Ishikawa (cell line): Measurements from ENCODE around the gene ARHGAP31.

Experiments
- CEBPB ChIP-seq: IDR thresholded peaks from 2 replicates; pipeline ENCODE4 v1.6.1; 2012
- CREB1 ChIP-seq: IDR thresholded peaks from 2 replicates; pipeline ENCODE4 v1.6.1; 2012; ENCODE audit warnings: low read depth
- EGR1 ChIP-seq: IDR thresholded peaks from 2 replicates; pipeline ENCODE4 v1.6.1; 2012
- EP300 ChIP-seq: IDR thresholded peaks from 2 replicates; pipeline ENCODE4 v1.6.1; 2012; ENCODE audit warnings: borderline replicate concordance
- FOXM1 ChIP-seq: IDR thresholded peaks from 2 replicates; pipeline ENCODE4 v1.6.1; 2012; ENCODE audit warnings: low read depth, borderline replicate concordance
- MAX ChIP-seq: IDR thresholded peaks from 2 replicates; pipeline ENCODE4 v1.6.1; 2012
- NFIC ChIP-seq: IDR thresholded peaks from 2 replicates; pipeline ENCODE4 v1.6.1; 2012
- RAD21 ChIP-seq: IDR thresholded peaks from 2 replicates; pipeline ENCODE4 v1.6.1; 2012; ENCODE audit warnings: low read depth
- REST ChIP-seq: IDR thresholded peaks from 2 replicates; pipeline ENCODE4 v1.6.1; 2012; ENCODE audit warnings: low read depth, mild to moderate bottlenecking
- TAF1 ChIP-seq: IDR thresholded peaks from 2 replicates; pipeline ENCODE4 v1.6.1; 2012; ENCODE audit warnings: low read depth, mild to moderate bottlenecking
- TCF12 ChIP-seq: IDR thresholded peaks from 2 replicates; pipeline ENCODE4 v1.6.1; 2012; ENCODE audit warnings: low read depth
- TEAD4 ChIP-seq: IDR thresholded peaks from 2 replicates; pipeline ENCODE4 v1.6.1; 2012
- USF1 ChIP-seq: IDR thresholded peaks from 2 replicates; pipeline ENCODE4 v1.6.1; 2012
- YY1 ChIP-seq: IDR thresholded peaks from 2 replicates; pipeline ENCODE4 v1.6.1; 2012; ENCODE audit warnings: low read depth
- ZBTB7A ChIP-seq: IDR thresholded peaks from 2 replicates; pipeline ENCODE4 v1.6.1; 2012; ENCODE audit warnings: low read depth

Gene ARHGAP31

GRCh38 chr3:119417771-119418512 lies 123.8 kb downstream of the ARHGAP31 start:
- TF ChIP-seq RAD21 (no peak), YY1 (no peak), EP300 (no peak), TCF12 (no peak), CEBPB (no peak), TEAD4 (no peak), TAF1 (no peak), MAX (no peak), CREB1 (no peak)

GRCh38 chr3:119418641-119419040 lies 124.5 kb downstream of the ARHGAP31 start:
- no peak for TF ChIP-seq REST
- no peak for TF ChIP-seq NFIC
- no peak for TF ChIP-seq ZBTB7A
- TF ChIP-seq EGR1: no peak
- TF ChIP-seq TCF12: no peak
- TF ChIP-seq MAX: no peak
- no peak for TF ChIP-seq CEBPB
- no peak for TF ChIP-seq TAF1
- no peak for TF ChIP-seq CREB1
- TF ChIP-seq TEAD4: no peak
- TF ChIP-seq RAD21: no peak
- TF ChIP-seq EP300: no peak
- TF ChIP-seq USF1: no peak

GRCh38 chr3:119420196-119420595 lies 126.0 kb downstream of the ARHGAP31 start:
- no peak for TF ChIP-seq MAX
- peak; percentile 11; the same call in 1 of the 2 replicates for TF ChIP-seq RAD21

- TF ChIP-seq YY1: no peak
Observed at GRCh38 chr3:119427669-119428068, 133.5 kb downstream of the ARHGAP31 start.

GRCh38 chr3:119428538-119428937 lies 134.4 kb downstream of the ARHGAP31 start:
- TF ChIP-seq TAF1 (no peak), FOXM1 (no peak), EP300 (no peak), ZBTB7A (no peak)

GRCh38 chr3:119433613-119434325 lies 139.6 kb downstream of the ARHGAP31 start:
- no peak for TF ChIP-seq CREB1
- TF ChIP-seq NFIC: no peak
- no peak for TF ChIP-seq TCF12
- TF ChIP-seq TEAD4: no peak
- TF ChIP-seq YY1: no peak
- TF ChIP-seq REST: no peak
- no peak for TF ChIP-seq MAX

- TF ChIP-seq YY1: no peak
- no peak for TF ChIP-seq ZBTB7A
- no peak for TF ChIP-seq CEBPB
- TF ChIP-seq TEAD4: no peak
- no peak for TF ChIP-seq MAX
- no peak for TF ChIP-seq FOXM1
- no peak for TF ChIP-seq RAD21
Observed at GRCh38 chr3:119434703-119435102, 140.5 kb downstream of the ARHGAP31 start.
